Epithelial cell of proximal tubule (primary cell): ENCODE results near the gene CDKL1. TPM values are rescaled to one million over a fixed set of nuclear protein-coding genes. Genes with fewer than 3 reads are reported as not detected.
A peak's percentile ranks its signal among the peaks of the same experiment; 100 is the strongest.

ENCODE experiments used
- DNase-seq: peaks from one replicate; pipeline ENCODE4 v3.0.0-alpha.2; 2011; ENCODE audit warnings: low read depth
- H3K4me3 ChIP-seq: 2 replicates; pipeline ENCODE4 v1.5.1; 2011; ENCODE audit warnings: low read depth, mild to moderate bottlenecking, low read length
- CTCF ChIP-seq: conservative IDR thresholded peaks from 2 replicates; pipeline ENCODE4 v1.5.1; 2012; ENCODE audit warnings: low read depth, mild to moderate bottlenecking, low read length
- total RNA-seq: library from RNA; depleted of rRNA; stranded (reverse); fragments of >200 nt; gene quantifications from 2 replicates; pipeline ENCODE4 v1.2.3, GENCODE V29; 2015

CDKL1 gene
- total RNA-seq, 1 donor from 2014 or later: 47.4 TPM

DNA sequence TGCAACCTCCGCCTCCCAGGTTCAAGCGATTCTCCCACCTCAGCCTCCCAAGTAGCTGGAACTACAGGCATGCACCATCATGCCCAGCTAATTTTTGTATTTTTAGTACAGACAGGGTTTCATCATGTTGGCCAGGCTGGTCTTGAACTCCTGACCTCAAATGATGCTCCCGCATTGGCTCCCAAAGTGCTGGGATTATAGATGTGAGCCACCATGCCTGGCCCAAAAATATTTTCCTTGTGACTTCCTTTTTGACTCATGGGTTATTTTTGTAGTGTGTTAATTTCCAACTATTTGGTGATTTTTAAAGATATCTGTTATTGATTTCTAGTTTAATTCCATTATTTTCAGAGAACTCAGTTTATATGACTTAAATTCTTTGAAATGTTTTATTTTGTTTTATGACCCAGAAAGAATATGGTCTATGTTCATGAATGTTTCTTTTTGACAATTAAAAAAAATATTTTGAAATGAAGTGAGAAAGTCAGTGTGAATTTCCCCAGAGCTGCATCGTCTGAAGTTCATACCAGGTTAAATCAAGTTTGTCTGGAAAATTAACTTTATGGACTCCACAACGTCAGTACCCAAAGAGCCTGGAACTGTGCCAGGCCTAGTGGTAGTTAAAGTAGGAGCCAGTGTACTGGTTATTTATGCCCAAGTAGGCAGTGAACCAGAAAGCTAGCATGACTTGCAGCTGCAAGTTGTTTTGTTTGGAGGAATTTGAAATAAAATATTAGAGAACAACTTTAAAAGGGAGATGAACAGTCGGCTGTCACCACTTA is 2.8 kb upstream of the CDKL1 start:
- TF ChIP-seq CTCF: peak; percentile 17
- peak; percentile 78 for DNase-seq

DNA sequence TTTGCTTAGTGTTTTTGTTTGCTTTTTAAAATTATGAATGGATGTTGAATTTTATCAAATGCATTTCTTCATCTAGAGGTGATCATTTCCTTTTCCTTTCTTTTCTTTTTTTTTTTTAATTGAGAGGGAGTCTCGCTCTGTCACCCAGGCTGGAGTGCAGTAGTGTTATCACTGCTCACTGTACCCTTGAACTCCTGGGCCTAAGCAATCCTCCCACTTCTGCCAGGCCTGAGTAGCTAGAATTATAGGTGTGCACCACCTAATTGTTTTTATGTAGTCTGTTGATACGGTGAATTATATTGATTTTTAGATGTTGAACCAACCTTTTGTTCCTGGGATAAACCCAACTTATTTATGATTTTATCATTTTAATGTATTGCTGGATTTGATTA is 1.5 kb upstream of the CDKL1 start:
- no peak overlapping the region for H3K4me3 ChIP-seq
- no peak for DNase-seq
- TF ChIP-seq CTCF: no peak

More for the DNA sequence above, 2.8 kb upstream of the CDKL1 start:
- no peak overlapping the region for H3K4me3 ChIP-seq

- TF ChIP-seq CTCF: no peak
- H3K4me3 ChIP-seq: peak overlapping the region; percentile 74
- DNase-seq: no peak
These were observed 908 bp upstream of the CDKL1 start for GRCh38 chr14:50397390-50398188.

- DNase-seq: no peak
- TF ChIP-seq CTCF: no peak
- peak overlapping the region; percentile 74 for H3K4me3 ChIP-seq
These were observed 1.2 kb downstream of the CDKL1 start for GRCh38 chr14:50395448-50395847.

- peak overlapping the region; percentile 74 for H3K4me3 ChIP-seq
- no peak for TF ChIP-seq CTCF
- no peak for DNase-seq
These were observed 2.0 kb downstream of the CDKL1 start for GRCh38 chr14:50394713-50395112.

DNA sequence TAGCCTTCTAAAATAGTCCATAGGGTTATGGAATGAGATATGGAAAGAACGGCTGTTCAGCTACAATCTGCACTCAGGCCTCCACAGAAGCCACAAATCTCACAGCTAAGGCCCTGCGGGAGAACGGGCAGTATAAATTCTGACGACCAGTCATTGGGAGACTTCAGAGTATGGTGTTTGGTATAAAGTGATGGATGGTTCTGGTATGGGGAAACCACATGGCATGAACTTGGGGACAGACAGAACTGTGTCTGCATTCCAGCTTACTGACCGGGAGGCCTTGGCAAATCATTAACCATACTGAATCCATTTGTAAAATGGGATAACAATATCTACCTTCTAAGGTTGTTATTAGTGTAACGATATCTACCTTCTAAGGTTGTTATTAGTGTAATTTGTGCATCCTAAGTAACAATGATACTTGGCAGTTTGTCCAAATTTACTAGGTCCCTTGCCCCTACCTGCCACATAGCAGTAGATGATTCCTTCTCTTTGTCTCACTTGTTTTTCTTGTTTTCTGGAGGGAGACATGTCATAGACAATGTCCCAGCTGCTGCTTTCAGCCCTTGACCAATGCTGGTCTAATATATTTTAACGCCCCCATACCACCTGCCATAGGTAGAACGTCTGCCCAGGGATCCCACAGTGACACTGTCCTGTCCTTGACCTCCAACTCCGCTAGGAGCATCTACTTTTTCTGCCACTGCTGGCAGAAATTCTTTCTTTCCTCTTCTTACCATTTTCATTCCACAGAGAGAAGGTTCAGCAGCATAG is 6.8 kb downstream of the CDKL1 start:
- no peak for TF ChIP-seq CTCF
- DNase-seq: no peak
- no peak overlapping the region for H3K4me3 ChIP-seq
